Measurements from ENCODE around the gene STPG3.

STPG3 gene

GRCh38 chr9:137234055-137234697, 16.9 kb upstream of the STPG3 start:
- H3K4me2 ChIP-seq (ENCODE audit: low read length): no peak overlapping the region
- H3K27ac ChIP-seq (ENCODE audit: low read depth, low read length, poor library complexity, severe bottlenecking): no peak overlapping the region

DNA sequence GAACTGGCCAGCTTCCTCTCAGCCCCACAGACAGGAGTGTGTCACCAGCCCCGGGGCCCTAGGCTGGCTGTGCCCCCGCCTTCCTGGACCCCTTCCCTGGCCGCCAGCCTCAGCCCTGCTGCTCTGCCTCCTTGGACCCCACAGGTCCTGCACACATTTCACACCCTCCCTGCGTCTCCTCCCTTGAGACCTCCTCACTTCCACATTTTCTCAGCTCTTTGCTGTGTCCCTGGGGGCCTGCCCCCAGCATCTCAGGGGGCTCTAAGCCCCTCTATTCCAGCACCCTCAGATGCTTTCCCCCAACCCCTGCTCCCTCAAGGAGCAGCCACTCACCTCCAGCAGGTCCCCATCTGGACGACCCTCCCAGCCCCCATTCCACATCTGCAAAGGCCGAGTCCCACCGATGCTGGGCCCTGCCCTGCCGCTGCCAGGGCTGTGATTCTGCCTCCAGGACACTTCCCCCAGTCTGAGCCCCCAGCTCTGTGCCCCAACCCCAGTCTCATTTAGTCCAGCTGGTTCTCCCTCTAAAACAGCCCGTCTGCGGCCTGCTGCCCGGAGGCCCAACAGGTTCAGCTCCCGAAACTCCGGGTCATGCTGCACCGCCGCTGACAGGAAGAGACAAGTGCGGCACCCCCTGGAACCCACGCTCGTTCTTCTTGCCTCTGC, 16.2 kb upstream of the STPG3 start:
- Histone ChIP-seq H3K27me3 (ENCODE audit: insufficient read depth, low read length) (peaks cover 9% of the 10 kb centered on the region; the same call in 1 of the 2 replicates), H3K27ac (ENCODE audit: low read depth, low read length, poor library complexity, severe bottlenecking) (no peak overlapping the region), H2AFZ (ENCODE audit: low read length) (no peak overlapping the region), H3K79me2 (ENCODE audit: insufficient read depth, low read length) (no peaks in the 10 kb centered on the region), H4K20me1 (ENCODE audit: insufficient read depth, low read length) (no peaks in the 10 kb centered on the region), H3K4me3 (ENCODE audit: low read depth, low read length, poor library complexity, severe bottlenecking) (no peak overlapping the region), H3F3A (ENCODE audit: insufficient read depth, low read length) (no peaks in the 10 kb centered on the region), H3K9me2 (ENCODE audit: low read depth, low read length) (no peaks in the 10 kb centered on the region), H3K9me3 (ENCODE audit: low read length) (no peaks in the 10 kb centered on the region), H3K36me3 (ENCODE audit: insufficient read depth, low read length) (no peaks in the 10 kb centered on the region), H3K9ac (ENCODE audit: low read length) (no peak overlapping the region), H3K4me1 (ENCODE audit: insufficient read depth, low read length, severe bottlenecking) (peaks cover 19% of the 10 kb centered on the region), H3K4me2 (ENCODE audit: low read length) (no peak overlapping the region)
- no peak for TF ChIP-seq EZH2 (IDR thresholded peaks at IDR 0.05; ENCODE audit: borderline replicate concordance, low read length)
- TF ChIP-seq, protein P1, sequence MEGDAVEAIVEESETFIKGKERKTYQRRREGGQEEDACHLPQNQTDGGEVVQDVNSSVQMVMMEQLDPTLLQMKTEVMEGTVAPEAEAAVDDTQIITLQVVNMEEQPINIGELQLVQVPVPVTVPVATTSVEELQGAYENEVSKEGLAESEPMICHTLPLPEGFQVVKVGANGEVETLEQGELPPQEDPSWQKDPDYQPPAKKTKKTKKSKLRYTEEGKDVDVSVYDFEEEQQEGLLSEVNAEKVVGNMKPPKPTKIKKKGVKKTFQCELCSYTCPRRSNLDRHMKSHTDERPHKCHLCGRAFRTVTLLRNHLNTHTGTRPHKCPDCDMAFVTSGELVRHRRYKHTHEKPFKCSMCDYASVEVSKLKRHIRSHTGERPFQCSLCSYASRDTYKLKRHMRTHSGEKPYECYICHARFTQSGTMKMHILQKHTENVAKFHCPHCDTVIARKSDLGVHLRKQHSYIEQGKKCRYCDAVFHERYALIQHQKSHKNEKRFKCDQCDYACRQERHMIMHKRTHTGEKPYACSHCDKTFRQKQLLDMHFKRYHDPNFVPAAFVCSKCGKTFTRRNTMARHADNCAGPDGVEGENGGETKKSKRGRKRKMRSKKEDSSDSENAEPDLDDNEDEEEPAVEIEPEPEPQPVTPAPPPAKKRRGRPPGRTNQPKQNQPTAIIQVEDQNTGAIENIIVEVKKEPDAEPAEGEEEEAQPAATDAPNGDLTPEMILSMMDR (IDR thresholded peaks at IDR 0.05; ENCODE audit: low read length): no peak

More at GRCh38 chr9:137234055-137234697, 16.9 kb upstream of the STPG3 start:
- Histone ChIP-seq H3K4me1 (ENCODE audit: insufficient read depth, low read length, severe bottlenecking) (peaks cover 14% of the 10 kb centered on the region), H3K4me3 (ENCODE audit: low read depth, low read length, poor library complexity, severe bottlenecking) (no peak overlapping the region), H3F3A (ENCODE audit: insufficient read depth, low read length) (no peaks in the 10 kb centered on the region), H2AFZ (ENCODE audit: low read length) (no peak overlapping the region), H3K9me2 (ENCODE audit: low read depth, low read length) (no peaks in the 10 kb centered on the region), H3K79me2 (ENCODE audit: insufficient read depth, low read length) (no peaks in the 10 kb centered on the region), H3K27me3 (ENCODE audit: insufficient read depth, low read length) (peaks cover 9% of the 10 kb centered on the region; the same call in 1 of the 2 replicates), H3K36me3 (ENCODE audit: insufficient read depth, low read length) (no peaks in the 10 kb centered on the region), H3K9me3 (ENCODE audit: low read length) (no peaks in the 10 kb centered on the region), H4K20me1 (ENCODE audit: insufficient read depth, low read length) (no peaks in the 10 kb centered on the region), H3K9ac (ENCODE audit: low read length) (no peak overlapping the region)
- TF ChIP-seq, protein P1 (IDR thresholded peaks at IDR 0.05; ENCODE audit: low read length): no peak
- TF ChIP-seq EZH2 (IDR thresholded peaks at IDR 0.05; ENCODE audit: borderline replicate concordance, low read length): no peak

DNA sequence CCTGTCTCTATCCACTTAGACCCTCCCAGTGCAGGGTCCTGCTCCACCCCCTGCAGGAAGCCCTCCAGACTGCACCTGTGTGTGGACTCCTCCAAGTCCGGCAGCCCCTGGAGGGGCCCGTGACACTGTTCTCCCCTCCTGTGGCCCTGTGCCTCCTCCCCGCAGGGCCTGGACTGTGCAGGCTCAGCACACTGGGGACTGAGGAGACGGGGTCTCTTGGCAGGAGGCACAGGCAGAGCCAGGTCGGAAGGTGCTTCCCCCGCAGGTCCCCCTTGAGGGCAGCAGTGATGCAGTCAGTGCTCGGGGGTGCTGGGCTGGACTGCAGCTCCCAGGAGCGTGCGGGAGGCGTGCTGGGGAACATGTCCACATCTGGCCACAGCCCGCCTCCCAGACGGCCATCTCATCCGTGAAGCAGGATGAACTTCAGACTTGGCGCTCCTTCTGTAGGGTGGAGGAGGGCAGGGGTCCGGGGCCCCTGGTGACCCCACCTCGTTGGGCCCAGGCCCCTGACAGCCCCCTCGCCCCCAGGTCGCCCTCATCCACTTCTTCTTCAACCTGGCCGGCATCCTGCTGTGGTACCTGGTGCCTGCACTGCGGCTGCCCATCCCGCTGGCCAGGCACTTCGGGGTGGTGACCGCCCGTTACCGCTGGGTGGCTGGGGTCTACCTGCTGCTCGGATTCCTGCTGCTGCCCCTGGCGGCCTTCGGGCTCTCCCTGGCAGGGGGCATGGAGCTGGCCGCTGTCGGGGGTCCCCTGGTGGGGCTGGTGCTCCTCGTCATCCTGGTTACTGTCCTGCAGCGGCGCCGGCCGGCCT, 15.5 kb upstream of the STPG3 start:
- Histone ChIP-seq H3K4me2 (ENCODE audit: low read length) (no peak overlapping the region; the same call in 1 of the 2 replicates), H4K20me1 (ENCODE audit: insufficient read depth, low read length) (no peaks in the 10 kb centered on the region), H3K9me3 (ENCODE audit: low read length) (no peaks in the 10 kb centered on the region), H3K9ac (ENCODE audit: low read length) (no peak overlapping the region), H3K4me3 (ENCODE audit: low read depth, low read length, poor library complexity, severe bottlenecking) (no peak overlapping the region), H3K4me1 (ENCODE audit: insufficient read depth, low read length, severe bottlenecking) (peaks cover 19% of the 10 kb centered on the region), H3K27ac (ENCODE audit: low read depth, low read length, poor library complexity, severe bottlenecking) (no peak overlapping the region), H3K79me2 (ENCODE audit: insufficient read depth, low read length) (no peaks in the 10 kb centered on the region), H3K27me3 (ENCODE audit: insufficient read depth, low read length) (peaks cover 5% of the 10 kb centered on the region; the same call in 1 of the 2 replicates), H3K9me2 (ENCODE audit: low read depth, low read length) (no peaks in the 10 kb centered on the region), H3F3A (ENCODE audit: insufficient read depth, low read length) (no peaks in the 10 kb centered on the region), H2AFZ (ENCODE audit: low read length) (no peak overlapping the region), H3K36me3 (ENCODE audit: insufficient read depth, low read length) (no peaks in the 10 kb centered on the region)
- TF ChIP-seq, protein P1 (IDR thresholded peaks at IDR 0.05; ENCODE audit: low read length): peak; percentile 24; the same call in 1 of the 2 replicates
- TF ChIP-seq EZH2 (IDR thresholded peaks at IDR 0.05; ENCODE audit: borderline replicate concordance, low read length): no peak

Measured in OCI-LY1 (cell line).